HG02798 (cell line): ENCODE measurements around the gene CD101.

ENCODE experiments used
- ATAC-seq: cut with Tn5 transposase; IDR thresholded peaks from one replicate; pipeline ENCODE4 v1.9.1; 2021; ENCODE audit warnings: mild to moderate bottlenecking; ENCODE audit not compliant: unreplicated experiment, poor library complexity

Gene CD101

DNA sequence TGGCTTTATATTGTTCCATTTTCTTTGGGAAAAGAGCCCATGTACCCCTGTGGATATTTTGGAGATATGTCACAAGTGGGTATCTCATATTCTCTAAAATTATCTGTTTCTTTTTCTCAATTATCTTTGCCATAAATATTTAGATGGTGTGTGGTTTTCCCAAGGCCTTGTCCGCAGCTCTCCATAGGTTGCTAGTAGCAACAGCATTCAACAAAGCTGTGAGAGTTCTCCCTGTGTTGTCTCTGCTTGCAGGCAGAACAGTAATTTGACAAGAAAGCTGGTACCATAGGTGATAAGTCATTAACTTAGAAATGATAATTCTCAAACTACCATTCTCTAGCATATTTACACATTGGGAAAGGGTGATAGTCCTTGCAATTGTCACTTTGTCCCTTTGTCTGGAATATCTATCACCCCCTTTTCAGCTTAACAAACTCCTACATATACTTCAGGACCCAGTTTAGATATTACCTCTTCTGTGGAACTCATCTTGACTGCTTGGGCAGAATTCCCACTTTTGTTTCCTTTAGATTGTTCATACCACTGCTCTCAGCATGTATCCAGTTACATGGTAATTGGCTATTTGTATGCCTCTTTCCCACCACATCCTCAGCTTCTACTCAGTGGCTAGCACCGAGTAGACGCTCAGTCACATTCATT is 8.9 kb downstream of the CD101 start:
- no peak for ATAC-seq

DNA sequence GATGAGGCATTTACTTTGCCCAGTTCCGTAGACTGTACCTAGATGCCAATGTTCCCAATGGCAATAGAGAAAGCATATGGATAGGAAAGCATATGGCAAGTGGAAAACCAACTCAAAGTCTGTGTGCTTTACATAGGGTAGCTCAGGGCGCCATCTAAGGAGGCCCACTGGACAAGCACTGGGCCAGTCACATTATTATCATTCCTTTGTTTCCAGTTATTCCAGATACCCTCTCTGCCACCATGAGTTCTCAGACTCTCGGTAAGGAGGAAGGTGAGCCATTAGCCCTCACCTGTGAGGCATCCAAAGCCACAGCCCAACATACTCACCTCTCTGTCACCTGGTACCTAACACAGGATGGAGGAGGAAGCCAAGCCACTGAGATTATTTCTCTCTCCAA is 9.8 kb downstream of the CD101 start:
- no peak for ATAC-seq

DNA sequence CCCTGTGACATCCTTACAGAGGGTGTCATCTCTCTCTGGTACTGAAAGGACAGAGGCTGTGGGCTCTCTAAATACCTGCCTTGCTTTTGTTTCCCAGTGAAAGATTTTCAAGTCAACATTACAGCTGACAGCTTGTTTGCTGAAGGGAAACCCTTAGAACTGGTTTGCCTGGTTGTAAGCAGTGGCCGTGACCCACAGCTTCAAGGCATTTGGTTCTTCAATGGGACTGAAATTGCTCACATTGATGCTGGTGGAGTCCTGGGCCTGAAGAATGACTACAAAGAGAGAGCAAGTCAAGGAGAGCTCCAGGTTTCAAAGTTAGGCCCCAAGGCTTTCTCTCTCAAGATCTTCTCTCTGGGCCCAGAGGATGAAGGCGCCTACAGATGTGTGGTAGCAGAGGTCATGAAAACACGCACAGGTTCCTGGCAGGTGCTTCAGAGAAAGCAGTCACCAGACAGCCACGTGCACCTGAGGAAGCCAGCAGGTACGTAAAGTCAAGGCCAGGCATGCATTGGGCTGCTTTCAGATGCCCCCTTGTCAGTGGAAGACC is 11.8 kb downstream of the CD101 start:
- no peak for ATAC-seq

DNA sequence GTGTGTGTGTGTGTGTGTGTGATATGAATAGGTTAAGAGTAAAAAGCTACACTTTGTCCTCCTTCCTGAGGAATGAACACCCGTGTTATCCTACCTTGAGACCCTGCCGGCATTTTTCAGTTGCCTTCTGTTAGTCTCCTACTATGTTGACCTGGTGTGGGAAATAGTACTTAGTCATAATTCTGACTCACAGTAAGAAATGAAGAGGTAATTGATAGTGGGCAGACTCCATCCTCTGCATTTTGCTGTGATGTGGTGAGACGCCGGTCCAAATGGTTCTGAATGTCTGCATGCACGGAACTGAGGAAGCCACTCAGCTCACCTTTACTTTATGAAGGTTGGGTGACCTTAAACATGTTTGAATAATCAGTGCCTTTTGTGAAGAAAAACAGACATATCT is 12.6 kb downstream of the CD101 start:
- ATAC-seq, result no peak

DNA sequence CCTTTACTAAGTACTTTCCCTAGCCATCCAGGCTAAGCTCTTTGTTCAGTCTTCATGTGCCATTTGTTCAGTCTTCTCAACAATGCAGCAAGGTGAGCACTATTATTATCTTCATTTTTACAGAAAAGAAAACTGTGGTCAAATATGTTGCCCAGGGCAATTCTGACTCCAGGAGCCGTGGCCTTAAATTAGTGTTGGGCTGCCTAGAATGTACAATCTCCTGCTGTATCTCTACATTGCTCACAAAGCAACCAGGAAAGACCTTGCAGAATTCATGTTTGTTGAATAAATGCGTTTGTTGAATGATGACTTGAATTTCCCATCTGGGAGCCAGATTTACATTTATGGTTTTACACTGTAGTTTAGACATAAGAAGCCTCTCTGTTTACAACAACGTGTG is 14.2 kb downstream of the CD101 start:
- no peak for ATAC-seq

DNA sequence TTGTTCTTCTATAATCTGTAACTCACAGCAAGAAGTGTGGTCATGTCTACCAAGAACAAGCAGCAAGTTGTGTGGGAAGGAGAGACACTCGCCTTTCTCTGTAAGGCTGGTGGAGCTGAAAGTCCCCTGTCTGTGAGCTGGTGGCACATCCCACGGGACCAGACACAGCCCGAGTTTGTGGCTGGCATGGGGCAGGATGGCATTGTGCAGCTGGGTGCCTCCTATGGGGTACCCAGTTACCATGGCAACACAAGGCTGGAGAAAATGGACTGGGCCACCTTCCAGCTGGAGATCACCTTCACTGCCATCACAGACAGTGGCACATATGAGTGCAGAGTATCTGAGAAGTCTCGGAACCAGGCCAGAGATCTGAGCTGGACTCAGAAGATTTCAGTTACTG is 15.5 kb downstream of the CD101 start:
- peak; percentile 11 for ATAC-seq

DNA sequence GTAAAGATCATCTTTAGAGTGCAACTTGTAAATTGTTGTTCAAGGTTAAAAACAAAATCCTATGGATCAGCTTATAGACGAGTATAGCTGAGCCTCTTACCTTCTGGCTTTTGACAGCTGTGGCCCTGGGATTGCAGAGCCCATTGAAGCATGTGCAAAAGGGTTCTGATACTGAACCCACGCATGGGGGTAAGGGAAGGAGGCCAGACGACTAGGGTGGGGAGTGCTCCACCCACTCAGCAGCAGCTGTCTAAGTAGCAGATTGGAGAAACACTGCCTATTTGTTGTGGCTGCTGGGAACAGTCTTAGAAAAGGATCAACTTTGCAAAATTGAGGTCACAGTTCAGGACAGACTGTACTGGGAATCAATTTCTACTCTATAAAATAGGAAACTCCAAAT is 16.1 kb downstream of the CD101 start:
- ATAC-seq, result peak; percentile 78

DNA sequence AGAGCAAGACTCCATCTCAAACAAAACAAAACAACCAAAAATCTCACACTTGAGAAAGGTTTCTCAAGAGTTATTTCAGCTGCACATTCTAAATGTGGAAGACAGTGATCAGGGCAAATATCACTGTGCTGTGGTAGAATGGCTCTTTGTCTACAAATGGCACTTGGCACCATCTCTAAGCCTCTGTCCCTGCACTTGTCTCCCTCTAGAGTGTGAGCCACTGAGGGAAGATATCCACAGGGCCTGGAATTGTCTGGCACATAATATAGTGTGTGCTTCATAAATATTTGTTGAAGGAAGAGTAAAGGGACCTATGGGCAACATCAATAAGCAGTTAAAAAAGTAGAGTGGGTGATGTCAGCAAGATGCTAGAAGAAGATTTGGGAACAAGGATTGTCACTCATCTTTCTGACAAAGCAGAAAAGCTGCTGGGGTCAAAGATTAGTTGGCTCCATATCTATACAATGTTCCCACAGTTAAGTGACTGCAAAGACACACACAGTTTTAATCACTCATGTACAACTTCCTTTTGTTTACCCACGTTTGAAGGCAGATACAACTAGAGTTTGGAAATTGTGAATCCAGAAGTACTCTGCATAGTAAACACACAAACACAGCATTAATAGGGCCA is 19.1 kb downstream of the CD101 start:
- ATAC-seq, result no peak

DNA sequence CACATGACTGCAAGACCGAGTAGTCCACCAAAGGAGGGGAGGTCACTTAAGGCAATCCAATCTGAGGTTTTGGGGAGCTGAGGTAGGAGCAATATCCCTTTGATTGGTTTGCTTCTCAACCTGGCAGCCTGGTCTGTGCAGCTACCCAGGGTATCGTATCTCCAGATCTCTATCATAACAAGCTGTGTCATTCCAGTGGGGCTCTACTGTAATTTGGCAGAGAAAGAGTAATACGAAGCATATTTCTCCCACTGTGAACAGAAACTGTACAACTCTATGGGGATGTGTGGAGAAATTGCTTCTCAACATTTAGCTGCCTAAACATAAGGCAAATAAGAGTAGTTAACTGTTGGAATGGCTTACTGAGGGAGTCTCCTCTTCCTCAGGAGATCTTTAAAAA is 20.6 kb downstream of the CD101 start:
- ATAC-seq, result no peak

DNA sequence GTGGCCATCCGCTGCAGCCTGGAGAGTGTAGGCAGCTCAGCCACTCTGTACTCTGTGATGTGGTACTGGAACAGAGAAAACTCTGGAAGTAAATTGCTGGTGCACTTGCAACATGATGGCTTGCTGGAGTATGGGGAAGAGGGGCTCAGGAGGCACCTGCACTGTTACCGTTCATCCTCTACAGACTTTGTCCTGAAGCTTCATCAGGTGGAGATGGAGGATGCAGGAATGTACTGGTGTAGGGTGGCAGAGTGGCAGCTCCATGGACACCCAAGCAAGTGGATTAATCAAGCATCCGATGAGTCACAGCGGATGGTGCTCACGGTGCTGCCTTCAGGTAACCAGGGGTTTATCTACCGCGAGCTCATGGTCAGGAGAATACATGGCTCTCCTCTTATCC is 24.0 kb downstream of the CD101 start:
- ATAC-seq, result no peak

DNA sequence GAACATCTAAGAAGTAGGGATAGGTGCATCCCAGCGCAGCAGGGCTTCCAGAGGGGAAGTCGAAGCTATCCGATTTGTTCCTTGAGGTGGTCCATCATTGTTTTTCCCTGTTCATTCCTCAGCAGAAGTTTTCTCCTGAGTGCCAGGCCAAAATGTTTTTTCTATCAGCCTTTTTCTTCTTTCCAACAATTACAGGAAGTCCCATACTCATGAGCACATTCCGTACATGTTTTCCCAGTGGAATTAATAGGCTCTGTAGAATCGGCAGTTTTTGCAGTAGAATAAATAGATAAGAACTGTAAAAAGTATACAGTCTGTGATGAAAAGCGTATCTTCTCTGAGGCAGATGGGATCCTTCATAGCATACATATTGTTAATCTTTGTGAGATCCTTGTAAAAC is 24.8 kb downstream of the CD101 start:
- ATAC-seq, result no peak

DNA sequence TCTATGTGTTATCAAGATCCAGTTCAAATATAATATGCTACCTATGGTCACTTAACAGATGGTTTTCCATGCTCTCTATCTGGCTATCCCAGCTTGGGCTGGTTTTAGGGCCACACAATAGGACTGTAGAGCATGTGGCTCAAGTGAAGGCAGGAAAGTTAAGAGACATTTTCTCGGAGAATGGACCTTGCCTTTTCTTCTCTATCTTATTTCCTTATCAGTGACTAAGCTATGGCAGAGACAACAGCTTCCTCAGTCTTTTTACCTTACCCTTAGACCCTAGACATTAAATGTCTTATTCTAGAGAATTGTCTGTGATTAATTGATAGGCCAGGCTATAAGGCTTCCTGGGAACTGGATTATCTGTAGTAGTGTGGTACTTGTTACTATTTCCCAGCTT is 28.1 kb downstream of the CD101 start:
- ATAC-seq, result no peak

DNA sequence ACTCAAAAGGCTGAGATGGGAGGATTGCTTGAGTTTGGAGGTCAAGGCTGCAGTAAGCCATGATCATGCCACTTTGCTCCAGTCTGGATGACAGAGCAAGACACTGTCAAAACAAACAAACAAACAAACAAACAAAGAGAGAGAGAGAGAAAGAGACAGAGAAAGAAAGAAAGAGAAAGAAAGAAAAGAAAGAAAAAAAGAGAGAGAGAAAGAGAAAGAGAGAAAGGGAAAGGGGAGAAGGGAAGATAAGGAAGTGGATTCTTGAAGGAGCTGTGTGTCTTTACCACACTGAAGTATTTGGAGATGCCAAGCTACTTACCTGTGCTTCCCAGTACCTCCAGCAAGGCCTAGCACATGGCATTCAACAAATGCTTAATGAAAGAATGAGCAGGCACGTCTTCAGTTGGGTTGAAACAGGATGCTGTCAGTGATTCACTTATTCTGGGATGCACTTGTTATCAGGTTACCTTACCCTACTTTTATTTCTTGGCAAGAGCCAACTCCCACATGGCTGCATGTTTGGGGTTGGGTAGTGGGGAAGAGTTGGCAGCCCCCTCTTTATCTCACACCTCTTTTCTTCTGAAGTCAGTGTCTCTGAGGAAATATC is 28.8 kb downstream of the CD101 start:
- ATAC-seq, result no peak

DNA sequence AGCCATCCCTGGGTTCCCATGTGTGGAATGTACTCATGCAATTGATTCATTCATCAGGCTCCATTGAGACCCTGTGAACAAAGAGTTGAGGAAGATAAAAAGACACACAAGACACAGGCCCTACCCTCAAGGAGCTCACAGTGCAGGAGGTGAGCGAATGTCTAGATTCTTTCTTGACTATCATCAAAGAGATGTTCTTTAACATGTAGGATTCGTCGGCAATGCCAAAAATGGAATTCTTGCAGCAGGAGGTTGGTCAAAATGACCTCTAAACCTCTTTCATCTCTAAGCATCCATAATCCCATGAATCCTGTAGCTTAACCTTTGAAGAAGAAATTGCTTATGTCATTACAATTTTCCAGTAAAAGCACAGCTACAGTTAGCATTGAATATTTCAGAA is 30.7 kb downstream of the CD101 start:
- no peak for ATAC-seq

DNA sequence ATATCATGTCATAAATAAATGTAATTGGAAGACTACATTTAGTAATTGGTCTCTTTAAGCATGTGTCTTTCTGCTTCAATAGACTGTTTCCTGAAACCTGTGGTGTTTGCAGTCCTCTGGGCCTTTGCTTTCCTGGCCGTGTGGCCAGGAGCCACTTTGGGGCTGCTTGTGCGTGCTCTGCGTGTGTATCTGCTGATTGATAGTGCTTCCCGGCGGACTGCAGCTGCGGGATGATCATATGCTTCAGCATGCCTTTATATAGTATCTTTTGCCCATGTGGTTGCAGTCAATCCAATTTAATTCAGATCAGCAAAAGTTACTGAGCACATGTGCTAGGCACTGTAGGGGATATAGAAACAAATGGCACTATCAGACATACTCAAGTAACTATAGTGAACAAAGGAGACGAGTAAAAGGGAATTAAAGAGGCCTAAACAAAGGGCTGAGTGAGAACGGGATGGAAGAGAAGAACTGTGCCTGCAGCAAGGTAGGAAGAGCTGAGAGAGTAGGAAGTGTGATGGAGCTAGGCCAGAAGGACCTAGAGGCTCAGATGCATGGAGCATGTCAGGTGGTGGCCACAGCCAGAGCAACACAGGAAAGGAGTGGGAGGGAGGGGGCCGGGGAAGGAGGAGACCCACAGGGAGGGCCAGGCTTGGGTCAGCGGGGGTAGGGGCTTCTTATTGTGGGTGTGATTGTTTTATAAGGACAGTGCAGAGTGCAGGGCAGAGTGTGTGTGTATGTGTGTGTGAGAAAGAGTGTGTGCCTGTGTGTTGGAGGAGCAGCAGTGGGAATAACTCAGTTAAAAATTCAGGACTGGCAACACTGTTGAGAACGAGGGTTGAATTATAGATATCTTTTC is 31.4 kb downstream of the CD101 start:
- no peak for ATAC-seq

DNA sequence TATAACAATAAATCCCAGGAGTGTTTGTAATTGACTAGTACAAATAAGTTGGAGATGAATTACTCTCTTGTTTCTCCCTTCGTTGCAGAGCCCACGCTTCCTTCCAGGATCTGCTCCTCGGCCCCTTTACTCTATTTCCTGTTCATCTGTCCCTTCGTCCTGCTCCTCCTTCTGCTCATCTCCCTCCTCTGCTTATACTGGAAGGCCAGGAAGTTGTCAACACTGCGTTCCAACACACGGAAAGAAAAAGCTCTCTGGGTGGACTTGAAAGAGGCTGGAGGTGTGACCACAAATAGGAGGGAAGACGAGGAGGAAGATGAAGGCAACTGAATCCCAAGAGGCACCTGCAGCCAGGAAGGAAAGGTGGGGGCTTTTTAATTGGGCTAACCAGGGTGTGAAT is 32.2 kb downstream of the CD101 start:
- ATAC-seq, result no peak

DNA sequence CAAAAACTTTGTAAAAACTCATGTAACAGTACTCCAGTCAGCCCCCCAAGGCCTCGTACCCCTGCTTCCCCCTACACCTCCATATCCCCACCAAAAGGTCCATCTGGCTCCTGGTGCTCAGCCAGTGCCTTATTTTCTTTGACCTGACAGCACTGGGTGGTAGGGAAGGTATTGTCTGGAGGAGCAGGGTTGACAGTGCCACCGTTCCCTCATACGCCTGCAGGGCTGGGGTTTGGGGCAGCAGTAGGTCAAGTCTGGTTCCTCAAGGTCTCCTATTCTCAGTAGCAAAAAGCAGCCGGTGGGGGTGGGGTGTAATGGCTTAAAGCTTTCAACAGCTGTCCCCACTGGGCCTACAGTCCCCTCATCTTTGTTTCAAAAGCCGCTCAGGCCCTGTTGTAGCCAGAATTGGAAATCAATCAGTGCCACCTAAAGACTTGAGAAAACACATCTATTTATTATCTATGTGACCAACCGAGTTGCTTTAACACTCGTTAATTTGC is 33.3 kb downstream of the CD101 start:
- no peak for ATAC-seq

DNA sequence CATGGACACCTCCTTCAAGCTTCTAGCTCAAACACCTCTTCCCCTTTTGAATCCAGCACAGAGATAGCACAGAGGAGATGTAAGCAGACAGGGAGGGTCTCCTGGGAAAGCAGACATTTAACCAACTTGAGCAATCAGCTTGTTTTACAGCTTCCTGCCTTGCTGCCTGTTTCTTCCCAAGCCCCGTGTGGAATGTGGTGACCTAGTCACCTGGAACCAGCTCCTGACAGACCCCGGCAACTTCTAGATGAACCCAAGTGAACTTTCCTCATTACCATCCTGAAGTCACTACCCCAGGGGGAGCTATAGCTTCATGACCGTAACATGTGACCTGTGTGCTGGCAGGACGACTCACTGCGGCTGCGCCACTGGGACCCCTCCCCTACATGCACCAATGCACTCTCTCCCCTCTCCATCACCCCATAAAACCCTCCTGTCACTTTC is 34.5 kb downstream of the CD101 start:
- ATAC-seq, result no peak

DNA sequence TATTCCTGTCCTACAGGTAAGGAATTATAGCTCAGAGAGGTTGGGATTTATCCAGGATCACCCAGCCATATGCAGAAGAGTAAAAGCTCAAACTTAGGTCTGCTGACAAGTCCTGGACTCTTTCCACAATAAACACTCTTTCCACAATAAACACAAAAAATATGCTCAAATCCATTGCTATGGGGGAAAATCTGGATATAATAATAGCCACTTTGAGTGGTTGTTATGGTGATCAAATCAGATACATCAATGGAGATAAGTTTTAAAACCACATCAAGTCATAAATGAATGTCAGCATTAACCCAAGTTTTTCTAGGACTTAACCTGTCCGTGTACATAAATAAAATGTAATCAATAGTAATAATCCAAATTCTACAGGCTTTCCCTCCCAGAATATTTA is 36.2 kb downstream of the CD101 start:
- ATAC-seq, result no peak

DNA sequence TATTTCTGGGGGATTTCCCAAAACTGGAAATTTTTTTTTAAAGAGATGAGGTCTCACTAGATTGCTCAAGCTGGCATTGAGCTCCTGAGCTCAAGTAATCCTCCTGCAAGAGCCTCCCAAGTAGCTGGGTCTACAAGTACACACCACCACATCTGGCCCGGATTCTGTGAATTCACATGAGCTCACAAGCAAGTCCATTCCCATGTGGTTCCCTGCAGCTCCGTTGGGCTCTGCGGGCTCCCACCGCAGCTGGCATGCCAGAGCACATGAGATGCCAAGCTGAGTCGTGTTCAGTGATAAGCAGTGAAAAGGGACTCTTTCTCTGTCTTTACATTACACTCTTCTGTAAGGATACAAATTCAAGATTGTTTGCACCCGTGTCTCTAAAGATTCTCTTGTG is 36.7 kb downstream of the CD101 start:
- no peak for ATAC-seq

DNA sequence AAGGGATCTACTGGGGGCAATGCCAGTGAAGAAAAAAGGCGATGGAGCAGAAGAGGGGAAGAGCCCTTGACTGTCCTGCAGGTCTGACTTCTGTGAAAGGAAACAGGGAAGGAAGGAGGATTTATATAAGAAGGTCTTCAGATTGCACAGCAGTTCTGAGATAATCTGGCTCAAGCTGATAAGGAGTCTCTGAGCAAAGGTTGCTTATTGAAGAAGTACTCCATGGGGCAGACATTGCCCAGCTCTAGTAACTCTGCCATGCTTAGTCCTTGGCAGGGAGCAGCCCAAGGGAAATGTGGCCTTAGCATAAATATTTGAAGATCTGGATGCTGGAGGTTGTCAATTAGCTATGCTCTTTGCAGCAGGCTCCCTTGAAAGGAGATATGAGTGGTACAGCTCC is 42.7 kb downstream of the CD101 start:
- no peak for ATAC-seq
